Liver (tissue), 9 donors: ENCODE results near the gene PNPLA6. TPM values are rescaled to one million over a fixed set of nuclear protein-coding genes. Genes with fewer than 3 reads are reported as not detected.
A peak's percentile ranks its signal among the peaks of the same experiment; 100 is the strongest.

Experiments
- DNase-seq: peaks from one replicate; pipeline ENCODE4 v3.0.0-alpha.2; 2017; ENCODE audit warnings: low spot score
- H3K27ac ChIP-seq, 2 donors: one replicate each; pipeline ENCODE4 v1.7.0; 2013; ENCODE audit warnings: inconsistent platforms in 2 of 2, low read length in 2 of 2, control low read depth in 1 of 2, low read depth in 1 of 2, mild to moderate bottlenecking in 1 of 2
- H3K27me3 ChIP-seq, 4 donors: one replicate each; pipeline versions ENCODE4 v1.6.1 to v1.7.0; 2013; ENCODE audit warnings: low read length in 3 of 4, inconsistent platforms in 1 of 4, mild to moderate bottlenecking in 1 of 4, moderate library complexity in 1 of 4; ENCODE audit not compliant: control insufficient read depth in 4 of 4, insufficient read depth in 4 of 4
- H3K36me3 ChIP-seq, 4 donors: one replicate each; pipeline versions ENCODE4 v1.6.1 to v1.7.0; 2013; ENCODE audit warnings: low read length in 3 of 4, mild to moderate bottlenecking in 3 of 4, low read depth in 1 of 4, moderate library complexity in 1 of 4; ENCODE audit not compliant: control insufficient read depth in 4 of 4, insufficient read depth in 3 of 4
- H3K4me1 ChIP-seq, 4 donors: one replicate each; pipeline versions ENCODE4 v1.6.1 to v1.7.0; 2013; ENCODE audit warnings: low read length in 3 of 4, mild to moderate bottlenecking in 3 of 4, moderate library complexity in 1 of 4; ENCODE audit not compliant: control insufficient read depth in 4 of 4, insufficient read depth in 4 of 4
- H3K4me3 ChIP-seq, 3 donors: one replicate each; pipeline versions ENCODE4 v1.6.1 to v1.7.0; 2013; ENCODE audit warnings: low read length in 3 of 3, control low read depth in 1 of 3, low read depth in 1 of 3, mild to moderate bottlenecking in 1 of 3
- H3K9ac ChIP-seq, 2 donors: one replicate each; pipeline ENCODE4 v1.7.0; 2013; ENCODE audit warnings: low read length in 2 of 2, mild to moderate bottlenecking in 2 of 2, moderate library complexity in 2 of 2, control low read depth in 1 of 2, low read depth in 1 of 2
- H3K9me3 ChIP-seq, 4 donors: one replicate each; pipeline versions ENCODE4 v1.6.1 to v1.7.0; 2013; ENCODE audit warnings: low read length in 3 of 4; ENCODE audit not compliant: control insufficient read depth in 4 of 4
- ATF3 ChIP-seq: IDR thresholded peaks from 2 replicates; pipeline ENCODE4 v1.6.1; 2016; ENCODE audit warnings: antibody characterized with exemption
- EGR1 ChIP-seq, 2 donors: IDR thresholded peaks; 2 replicates each; pipeline ENCODE4 v1.6.1; 2016 to 2018; ENCODE audit warnings: antibody characterized with exemption in 2 of 2, low read depth in 2 of 2
- FOXA1 ChIP-seq: IDR thresholded peaks from 2 replicates; pipeline ENCODE4 v1.6.1; 2016; ENCODE audit warnings: antibody characterized with exemption
- GABPA ChIP-seq, 2 donors: IDR thresholded peaks in 1 of 2; conservative IDR thresholded peaks in 1 of 2; 2 replicates each; pipeline ENCODE4 v1.6.1; 2016; ENCODE audit warnings: antibody characterized with exemption in 2 of 2, mild to moderate bottlenecking in 1 of 2, moderate library complexity in 1 of 2
- HNF4A ChIP-seq, 2 donors: conservative IDR thresholded peaks; 2 replicates each; pipeline ENCODE4 v1.6.1; 2016; ENCODE audit warnings: antibody characterized with exemption in 2 of 2, mild to moderate bottlenecking in 2 of 2
- HNF4G ChIP-seq: IDR thresholded peaks from 2 replicates; pipeline ENCODE4 v1.6.1; 2016; ENCODE audit warnings: antibody characterized with exemption
- JUND ChIP-seq, 2 donors: IDR thresholded peaks; 2 replicates each; pipeline ENCODE4 v1.6.1; 2016; ENCODE audit warnings: antibody characterized with exemption in 2 of 2
- NR2F2 ChIP-seq: IDR thresholded peaks from 2 replicates; pipeline ENCODE4 v1.6.1; 2016; ENCODE audit warnings: antibody characterized with exemption
- RXRA ChIP-seq, 2 donors: IDR thresholded peaks; 2 replicates each; pipeline ENCODE4 v1.6.1; 2017 to 2018; ENCODE audit warnings: antibody characterized with exemption in 2 of 2, mild to moderate bottlenecking in 1 of 2
- SP1 ChIP-seq: IDR thresholded peaks from 2 replicates; pipeline ENCODE4 v1.6.1; 2018; ENCODE audit warnings: antibody characterized with exemption, mild to moderate bottlenecking
- TAF1 ChIP-seq: conservative IDR thresholded peaks from 2 replicates; pipeline ENCODE4 v1.6.1; 2016; ENCODE audit warnings: antibody characterized with exemption, mild to moderate bottlenecking
- YY1 ChIP-seq: IDR thresholded peaks from 2 replicates; pipeline ENCODE4 v1.6.1; 2016; ENCODE audit warnings: antibody characterized with exemption, mild to moderate bottlenecking
- WGBS: extraction: QIAGEN DNeasy Blood & Tissue Kit; methylation state at CpG from one replicate; pipeline ENCODE4 v1.1.7; 2013; 5-methylcytosine and 5-hydroxymethylcytosine counted together
- polyA plus RNA-seq, 2 donors: library from polyadenylated mRNA; stranded (reverse) in 1 of 2; unstranded in 1 of 2; fragments of 200-250 nt in 1 of 2; fragments of >200 nt in 1 of 2; fragmentation: Nextera tagmentation in 1 of 2; extraction: Ambion mirVana in 1 of 2; gene quantifications; one replicate each; pipeline versions ENCODE4 v1.2.1 to v1.2.3, GENCODE V29; 2013 to 2015
- total RNA-seq, 2 donors: library from RNA; depleted of rRNA; stranded (reverse); fragments of >200 nt; gene quantifications; one replicate each; pipeline ENCODE4 v1.2.3, GENCODE V29; 2014
- TF ChIP-seq, protein P1 (sequence below): IDR thresholded peaks from 2 replicates; pipeline ENCODE4 v1.6.1; 2016; ENCODE audit warnings: antibody characterized with exemption
- TF ChIP-seq, protein P2 (sequence below): IDR thresholded peaks from 2 replicates; pipeline ENCODE4 v1.6.1; 2016; ENCODE audit warnings: antibody characterized with exemption, mild to moderate bottlenecking
- TF ChIP-seq, protein P3 (sequence below): IDR thresholded peaks from 2 replicates; pipeline ENCODE4 v1.6.1; 2016; ENCODE audit warnings: antibody characterized with exemption
- donor health status: healthy.
- donor health status: healthy.
- donor health status: healthy.
- donor health status: healthy.
- donor health status: healthy.

PNPLA6 gene
- total and polyA plus RNA-seq, 4 donors = 20.9 to 68.4 (median 28.0) TPM

- Histone ChIP-seq H3K9ac (no peak overlapping the region), H3K4me3 (no peak overlapping the region), H3K36me3 (peaks cover 14 to 49% (median 19%) of the 10 kb centered on the region in 4 donors), H3K9me3 (no peaks in the 10 kb centered on the region), H3K27ac (no peak overlapping the region), H3K27me3 (no peaks in the 10 kb centered on the region), H3K4me1 (no peaks in the 10 kb centered on the region)
- 96% methylated on average over 11 of the region's 11 CpGs for WGBS
- no peak for DNase-seq
- TF ChIP-seq, protein P1, sequence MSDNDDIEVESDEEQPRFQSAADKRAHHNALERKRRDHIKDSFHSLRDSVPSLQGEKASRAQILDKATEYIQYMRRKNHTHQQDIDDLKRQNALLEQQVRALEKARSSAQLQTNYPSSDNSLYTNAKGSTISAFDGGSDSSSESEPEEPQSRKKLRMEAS = no peak
- TF ChIP-seq, protein P2, sequence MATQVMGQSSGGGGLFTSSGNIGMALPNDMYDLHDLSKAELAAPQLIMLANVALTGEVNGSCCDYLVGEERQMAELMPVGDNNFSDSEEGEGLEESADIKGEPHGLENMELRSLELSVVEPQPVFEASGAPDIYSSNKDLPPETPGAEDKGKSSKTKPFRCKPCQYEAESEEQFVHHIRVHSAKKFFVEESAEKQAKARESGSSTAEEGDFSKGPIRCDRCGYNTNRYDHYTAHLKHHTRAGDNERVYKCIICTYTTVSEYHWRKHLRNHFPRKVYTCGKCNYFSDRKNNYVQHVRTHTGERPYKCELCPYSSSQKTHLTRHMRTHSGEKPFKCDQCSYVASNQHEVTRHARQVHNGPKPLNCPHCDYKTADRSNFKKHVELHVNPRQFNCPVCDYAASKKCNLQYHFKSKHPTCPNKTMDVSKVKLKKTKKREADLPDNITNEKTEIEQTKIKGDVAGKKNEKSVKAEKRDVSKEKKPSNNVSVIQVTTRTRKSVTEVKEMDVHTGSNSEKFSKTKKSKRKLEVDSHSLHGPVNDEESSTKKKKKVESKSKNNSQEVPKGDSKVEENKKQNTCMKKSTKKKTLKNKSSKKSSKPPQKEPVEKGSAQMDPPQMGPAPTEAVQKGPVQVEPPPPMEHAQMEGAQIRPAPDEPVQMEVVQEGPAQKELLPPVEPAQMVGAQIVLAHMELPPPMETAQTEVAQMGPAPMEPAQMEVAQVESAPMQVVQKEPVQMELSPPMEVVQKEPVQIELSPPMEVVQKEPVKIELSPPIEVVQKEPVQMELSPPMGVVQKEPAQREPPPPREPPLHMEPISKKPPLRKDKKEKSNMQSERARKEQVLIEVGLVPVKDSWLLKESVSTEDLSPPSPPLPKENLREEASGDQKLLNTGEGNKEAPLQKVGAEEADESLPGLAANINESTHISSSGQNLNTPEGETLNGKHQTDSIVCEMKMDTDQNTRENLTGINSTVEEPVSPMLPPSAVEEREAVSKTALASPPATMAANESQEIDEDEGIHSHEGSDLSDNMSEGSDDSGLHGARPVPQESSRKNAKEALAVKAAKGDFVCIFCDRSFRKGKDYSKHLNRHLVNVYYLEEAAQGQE = no peak
- no peak for TF ChIP-seq SP1
- no peak for TF ChIP-seq FOXA1
- no peak for TF ChIP-seq HNF4G
- no peak for TF ChIP-seq NR2F2
- no peak for TF ChIP-seq HNF4A (conservative IDR thresholded peaks at IDR 0.05)
Measured at GRCh38 chr19:7541828-7542443, 6.4 kb downstream of the PNPLA6 start.

DNA sequence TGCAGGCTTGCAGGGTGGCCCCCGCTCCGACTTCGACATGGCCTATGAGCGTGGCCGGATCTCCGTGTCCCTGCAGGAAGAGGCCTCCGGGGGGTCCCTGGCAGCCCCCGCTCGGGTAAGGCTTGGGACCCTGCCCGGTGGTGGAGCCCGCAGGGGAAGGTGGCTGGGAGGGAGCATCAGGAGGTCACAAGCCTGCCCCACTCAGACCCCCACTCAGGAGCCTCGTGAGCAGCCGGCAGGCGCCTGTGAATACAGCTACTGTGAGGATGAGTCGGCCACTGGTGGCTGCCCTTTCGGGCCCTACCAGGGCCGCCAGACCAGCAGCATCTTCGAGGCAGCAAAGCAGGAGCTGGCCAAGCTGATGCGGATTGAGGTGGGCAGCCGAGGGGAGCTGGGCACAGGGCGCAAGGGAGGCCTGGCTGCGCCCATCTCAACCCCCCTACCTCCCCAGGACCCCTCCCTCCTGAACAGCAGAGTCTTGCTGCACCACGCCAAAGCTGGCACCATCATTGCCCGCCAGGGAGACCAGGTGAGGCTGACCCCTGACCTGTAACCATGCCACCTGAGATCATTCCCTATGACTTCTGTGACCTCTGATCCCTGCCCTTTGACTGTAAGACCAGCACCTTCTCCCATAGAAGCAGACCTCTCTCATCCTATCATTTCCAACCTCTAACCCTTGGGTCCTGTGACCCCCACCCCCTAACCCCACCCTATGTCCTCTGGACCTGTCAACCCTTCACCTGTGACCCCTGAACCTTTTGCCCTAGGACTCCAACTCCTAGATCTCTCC, 7.2 kb downstream of the PNPLA6 start:
- Histone ChIP-seq H3K4me1 (no peaks in the 10 kb centered on the region), H3K27me3 (no peaks in the 10 kb centered on the region), H3K9me3 (no peaks in the 10 kb centered on the region), H3K9ac (no peak overlapping the region), H3K27ac (peak overlapping the region; percentile 36 to 61), H3K4me3 (no peak overlapping the region), H3K36me3 (peaks cover 14 to 44% (median 19%) of the 10 kb centered on the region in 4 donors)
- 98% methylated on average over 24 of the region's 24 CpGs for WGBS
- no peak for DNase-seq
- peak; percentile 49 for TF ChIP-seq NR2F2
- no peak for TF ChIP-seq HNF4G

DNA sequence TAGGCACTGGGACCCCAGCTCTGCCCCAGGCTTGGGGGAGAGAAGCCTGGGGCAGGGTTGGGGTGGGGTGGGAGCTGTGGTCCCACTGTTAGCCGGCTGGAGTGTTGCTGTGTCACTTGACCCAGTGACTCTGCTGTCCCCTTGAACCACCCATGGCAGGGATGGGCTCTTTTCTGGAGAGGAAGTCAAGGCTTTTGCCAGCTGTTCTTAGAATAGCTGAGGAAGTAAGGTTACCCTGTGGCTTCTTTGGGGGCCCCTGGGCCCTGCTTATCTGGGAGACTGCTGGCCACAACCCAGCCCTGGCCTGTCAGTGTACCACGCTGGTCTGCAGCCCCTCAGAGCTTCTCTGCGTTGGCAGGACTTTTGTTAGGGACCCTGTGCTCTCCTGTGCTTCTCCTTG, 9.1 kb downstream of the PNPLA6 start:
- WGBS = 86% methylated on average over 3 of the region's 3 CpGs
- Histone ChIP-seq H3K27me3 (no peaks in the 10 kb centered on the region), H3K9me3 (no peaks in the 10 kb centered on the region), H3K4me1 (no peaks in the 10 kb centered on the region), H3K36me3 (peaks cover 10 to 35% (median 18%) of the 10 kb centered on the region in 4 donors), H3K27ac (peak overlapping the region in 1 of 2 donors; percentile 14), H3K9ac (no peak overlapping the region), H3K4me3 (no peak overlapping the region)
- peak; percentile 49 for DNase-seq
- no peak for TF ChIP-seq TAF1
- no peak for TF ChIP-seq GABPA (IDR thresholded peaks at IDR 0.05 in 1 of 2, conservative IDR thresholded peaks at IDR 0.05 in 1 of 2)
- no peak for TF ChIP-seq ATF3
- no peak for TF ChIP-seq FOXA1
- TF ChIP-seq JUND (IDR thresholded peaks at IDR 0.05) = no peak
- TF ChIP-seq SP1 = no peak
- TF ChIP-seq HNF4G = no peak
- no peak for TF ChIP-seq NR2F2
- TF ChIP-seq, protein P2 = no peak
- TF ChIP-seq RXRA (IDR thresholded peaks at IDR 0.05) = no peak
- no peak for TF ChIP-seq YY1
- TF ChIP-seq, protein P3, sequence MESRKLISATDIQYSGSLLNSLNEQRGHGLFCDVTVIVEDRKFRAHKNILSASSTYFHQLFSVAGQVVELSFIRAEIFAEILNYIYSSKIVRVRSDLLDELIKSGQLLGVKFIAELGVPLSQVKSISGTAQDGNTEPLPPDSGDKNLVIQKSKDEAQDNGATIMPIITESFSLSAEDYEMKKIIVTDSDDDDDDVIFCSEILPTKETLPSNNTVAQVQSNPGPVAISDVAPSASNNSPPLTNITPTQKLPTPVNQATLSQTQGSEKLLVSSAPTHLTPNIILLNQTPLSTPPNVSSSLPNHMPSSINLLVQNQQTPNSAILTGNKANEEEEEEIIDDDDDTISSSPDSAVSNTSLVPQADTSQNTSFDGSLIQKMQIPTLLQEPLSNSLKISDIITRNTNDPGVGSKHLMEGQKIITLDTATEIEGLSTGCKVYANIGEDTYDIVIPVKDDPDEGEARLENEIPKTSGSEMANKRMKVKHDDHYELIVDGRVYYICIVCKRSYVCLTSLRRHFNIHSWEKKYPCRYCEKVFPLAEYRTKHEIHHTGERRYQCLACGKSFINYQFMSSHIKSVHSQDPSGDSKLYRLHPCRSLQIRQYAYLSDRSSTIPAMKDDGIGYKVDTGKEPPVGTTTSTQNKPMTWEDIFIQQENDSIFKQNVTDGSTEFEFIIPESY = no peak
- TF ChIP-seq, protein P1 = no peak
- TF ChIP-seq EGR1 (IDR thresholded peaks at IDR 0.05; ENCODE audit: low read depth in 2 of 2) = no peak
